Testis (tissue), 2 donors: Measurements from ENCODE around the gene EXOC5.

ENCODE experiments used
- CTCF ChIP-seq, 3 experiments: fragments of 450-650 bp in 2 of 3; fragments of 200-600 bp in 1 of 3; sonication (generic) in 1 of 3; IDR thresholded peaks; one replicate each; pipeline ENCODE4 v1.5.1; 2016 to 2019; ENCODE audit warnings: antibody characterized with exemption in 3 of 3, mild to moderate bottlenecking in 2 of 3, moderate library complexity in 1 of 3
- POLR2A ChIP-seq: fragments of 450-650 bp; IDR thresholded peaks from one replicate; pipeline ENCODE4 v1.6.1; 2017; ENCODE audit warnings: antibody characterized with exemption, mild to moderate bottlenecking, moderate library complexity

GRCh38 chr14:57199921-57200320 is 68.8 kb downstream of the EXOC5 start:
- no peak for TF ChIP-seq CTCF (IDR thresholded peaks at IDR 0.05)
- TF ChIP-seq POLR2A = no peak
